HepG2 (cell line): ENCODE results near the gene PGPEP1. TPM values are rescaled to one million over a fixed set of nuclear protein-coding genes. Genes with fewer than 3 reads are reported as not detected.

Experiments used
- BRCA1 ChIP-seq: sonication (generic); formaldehyde crosslinking; IDR thresholded peaks from 2 replicates; pipeline ENCODE4 v1.4.0; 2020; ENCODE audit warnings: missing genetic modification reagents
- DPF2 ChIP-seq: sonication (generic); formaldehyde crosslinking; IDR thresholded peaks from 2 replicates; pipeline ENCODE4 v1.4.0; 2020; ENCODE audit warnings: mild to moderate bottlenecking, low read depth, missing genetic modification reagents, borderline replicate concordance
- GABPB1 ChIP-seq: IDR thresholded peaks from 2 replicates; pipeline ENCODE4 v1.6.1; 2016; ENCODE audit warnings: mild to moderate bottlenecking, missing genetic modification reagents, moderate library complexity, missing compliant biosample characterization
- GMEB2 ChIP-seq: IDR thresholded peaks from 2 replicates; pipeline ENCODE4 v1.6.1; 2016; ENCODE audit warnings: missing biosample characterization, missing genetic modification reagents, low read depth
- GZF1 ChIP-seq: sonication (generic); formaldehyde crosslinking; IDR thresholded peaks from 2 replicates; pipeline ENCODE4 v1.5.1; 2020; ENCODE audit warnings: mild to moderate bottlenecking, missing genetic modification reagents
- HMGA1 ChIP-seq: sonication (generic); formaldehyde crosslinking; conservative IDR thresholded peaks from 2 replicates; pipeline ENCODE4 v1.4.0; 2020; ENCODE audit warnings: missing genetic modification reagents
- HNF1B ChIP-seq: sonication (generic); formaldehyde crosslinking; IDR thresholded peaks from 2 replicates; pipeline ENCODE4 v1.5.1; 2020; ENCODE audit warnings: mild to moderate bottlenecking, moderate library complexity, missing genetic modification reagents
- KDM5A ChIP-seq: fragments of 200-600 bp; sonication (generic); IDR thresholded peaks from 2 replicates; pipeline ENCODE4 v1.7.0; 2018; ENCODE audit warnings: antibody characterized with exemption, mild to moderate bottlenecking, low read length, borderline replicate concordance
- MAF1 ChIP-seq: sonication (generic); formaldehyde crosslinking; IDR thresholded peaks from 2 replicates; pipeline ENCODE4 v1.5.0; 2020; ENCODE audit warnings: missing genetic modification reagents, borderline replicate concordance
- MED8 ChIP-seq: sonication (generic); formaldehyde crosslinking; IDR thresholded peaks from 2 replicates; pipeline ENCODE4 v1.8.1; 2023; ENCODE audit warnings: mild to moderate bottlenecking, missing genetic modification reagents; ENCODE audit not compliant: insufficient replicate concordance
- NFE2L1 ChIP-seq: sonication (generic); formaldehyde crosslinking; IDR thresholded peaks from 2 replicates; pipeline ENCODE4 v1.4.0; 2020; ENCODE audit warnings: missing genetic modification reagents, mild to moderate bottlenecking, borderline replicate concordance
- PLRG1 ChIP-seq: fragments of 450-650 bp; conservative IDR thresholded peaks from 2 replicates; pipeline ENCODE4 v1.6.1; 2016
- POLR2AphosphoS2 ChIP-seq: IDR thresholded peaks from 2 replicates; pipeline ENCODE4 v1.6.1; 2011; ENCODE audit warnings: low read depth, low read length, improper control_type of control experiment
- RNF2 ChIP-seq: fragments of 450-650 bp; conservative IDR thresholded peaks from 2 replicates; pipeline ENCODE4 v1.6.1; 2016; ENCODE audit warnings: low read depth
- TEAD3 ChIP-seq: optimal IDR thresholded peaks from 2 replicates; pipeline ENCODE3; 2016; ENCODE audit warnings: borderline replicate concordance
- ZBTB1 ChIP-seq: sonication (generic); formaldehyde crosslinking; IDR thresholded peaks from 2 replicates; pipeline ENCODE4 v1.4.0; 2020; ENCODE audit warnings: missing genetic modification reagents, borderline replicate concordance
- ZNF12 ChIP-seq: sonication (generic); formaldehyde crosslinking; IDR thresholded peaks from 2 replicates; pipeline ENCODE4 v1.5.0; 2020; ENCODE audit warnings: missing genetic modification reagents
- ZNF142 ChIP-seq: sonication (generic); formaldehyde crosslinking; IDR thresholded peaks from 2 replicates; pipeline ENCODE4 v1.4.0; 2020; ENCODE audit warnings: missing genetic modification reagents
- ZNF225 ChIP-seq: sonication (generic); formaldehyde crosslinking; IDR thresholded peaks from 2 replicates; pipeline ENCODE4 v1.4.0; 2020; ENCODE audit warnings: mild to moderate bottlenecking, missing genetic modification reagents
- ZNF570 ChIP-seq: sonication (generic); formaldehyde crosslinking; IDR thresholded peaks from 2 replicates; pipeline ENCODE4 v1.4.0; 2020; ENCODE audit warnings: mild to moderate bottlenecking, missing genetic modification reagents, borderline replicate concordance
- ZNF629 ChIP-seq: sonication (generic); formaldehyde crosslinking; conservative IDR thresholded peaks from 2 replicates; pipeline ENCODE4 v1.5.0; 2020; ENCODE audit warnings: missing genetic modification reagents
- ZNF792 ChIP-seq: IDR thresholded peaks from 2 replicates; pipeline ENCODE4 v1.6.1; 2016
- polyA plus RNA-seq, 8 experiments: library from polyadenylated mRNA; depleted of rRNA in 3 of 8; stranded (reverse) in 7 of 8; unstranded in 1 of 8; fragments of >200 nt; fragmentation: Illumina TruSeq in 4 of 8; extraction: Trizol in 4 of 8; gene quantifications; 2 replicates each; pipeline versions ENCODE4 v1.2.1 to v1.2.3, GENCODE V29; 2011 to 2016; ENCODE audit warnings: low read depth in 4 of 8, missing spikeins in 1 of 8, mixed read lengths in 1 of 8; ENCODE audit not compliant: insufficient read depth in 1 of 8
- total RNA-seq, 5 experiments: library from RNA; depleted of rRNA; stranded (reverse); fragments of >200 nt; fragmentation: Illumina TruSeq; extraction: Trizol; gene quantifications; 2 replicates each; pipeline ENCODE4 v1.2.3, GENCODE V29; 2016; ENCODE audit warnings: low read depth in 1 of 5

PGPEP1 gene
- total and polyA plus RNA-seq, 2 of the 13 experiments (the other 11 are each of a cell fraction or from before 2014, with no cell fraction given), result 53.1 to 56.6 TPM

GRCh38 chr19:18385675-18386542 lies 45.5 kb downstream of the PGPEP1 start, which contains the start of gene GDF15 (continued):
- TF ChIP-seq ZNF792, result peak; percentile 73
- peak; percentile 80 for TF ChIP-seq MED8 (CRISPR knock-in tag)
- TF ChIP-seq MAF1 (CRISPR knock-in tag), result peak; percentile 94; the same call in 1 of the 2 replicates
- TF ChIP-seq BRCA1 (CRISPR knock-in tag), result peak; percentile 93
- TF ChIP-seq NFE2L1 (CRISPR knock-in tag), result no peak
- TF ChIP-seq GZF1 (CRISPR knock-in tag), result 0 out of 2 replicates have a peak, but pooled peaks have one; percentile 63
- no peak for TF ChIP-seq RNF2
- no peak for TF ChIP-seq PLRG1
- peak; percentile 72 for TF ChIP-seq TEAD3 (CRISPR knock-in tag)
- peak; percentile 94 for TF ChIP-seq POLR2AphosphoS2
- no peak for TF ChIP-seq ZBTB1 (CRISPR knock-in tag)
- TF ChIP-seq KDM5A, result peak; percentile 66; the same call in 1 of the 2 replicates
- TF ChIP-seq ZNF629 (CRISPR knock-in tag), result peak; percentile 70
- peak; percentile 88 for TF ChIP-seq ZNF142 (CRISPR knock-in tag)
- peak; percentile 64 for TF ChIP-seq DPF2 (CRISPR knock-in tag)
- TF ChIP-seq HMGA1, result no peak
- TF ChIP-seq GABPB1 (CRISPR knock-in tag), result peak; percentile 72
- peak; percentile 78; the same call in 1 of the 2 replicates for TF ChIP-seq ZNF12 (CRISPR knock-in tag)
- peak; percentile 69 for TF ChIP-seq HNF1B (CRISPR knock-in tag)
- TF ChIP-seq ZNF225 (CRISPR knock-in tag), result peak; percentile 83; the same call in 1 of the 2 replicates
- no peak for TF ChIP-seq GMEB2 (CRISPR knock-in tag)
- TF ChIP-seq ZNF570 (CRISPR knock-in tag), result no peak
